ENCODE measurements around the gene CLCN2. TPM values are rescaled to one million over a fixed set of nuclear protein-coding genes. Genes with fewer than 3 reads are reported as not detected.

CLCN2 gene
- total RNA-seq, 1 experiment from 2014 or later = 21.6 TPM

DNA sequence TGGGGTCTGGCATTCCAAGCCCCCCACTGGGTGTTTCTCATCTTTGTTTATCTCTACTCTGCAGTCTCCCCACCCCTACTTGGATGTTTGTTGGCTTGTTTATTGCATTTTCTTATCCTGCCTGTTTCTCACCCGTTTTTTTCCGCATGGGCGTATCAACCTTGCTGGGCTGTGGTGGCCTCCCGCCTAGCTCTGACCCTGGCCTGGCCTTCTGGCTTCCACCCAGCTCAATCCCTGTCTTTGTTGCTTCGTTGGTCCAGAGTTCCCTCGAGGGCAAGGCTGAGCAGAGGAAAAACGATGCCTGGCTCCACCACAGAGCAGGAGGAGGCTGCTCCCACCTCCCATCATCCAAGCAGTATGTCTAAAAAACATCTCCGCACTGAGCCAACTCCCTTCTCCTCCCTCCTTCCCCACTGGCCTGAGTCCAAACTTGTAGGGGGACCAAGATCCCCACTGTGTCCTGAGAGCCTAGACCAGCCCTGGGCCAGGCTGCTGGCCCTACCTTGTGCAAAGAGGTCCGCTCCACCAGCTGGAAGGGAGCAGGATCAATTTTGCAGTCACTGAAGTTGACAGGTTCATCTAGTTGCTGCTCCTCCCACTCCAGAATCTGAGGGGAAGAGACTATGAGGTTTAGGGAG lies 9.8 kb downstream of the CLCN2 start:
- Histone ChIP-seq H3K27me3 (ENCODE audit: insufficient read depth, low read length) (no peaks in the 10 kb centered on the region), H3K9me3 (ENCODE audit: control insufficient read depth in 1 of 2, insufficient read depth in 1 of 2, low read depth in 1 of 2, low read length in 2 of 2) (no peaks in the 10 kb centered on the region), H3K4me3 (replicated peaks in 1 of 2; ENCODE audit: low read depth in 1 of 2, low read length in 2 of 2) (no peak overlapping the region), H3K27ac (ENCODE audit: low read depth, low read length) (no peak overlapping the region; the same call in 1 of the 2 replicates), H3K79me2 (ENCODE audit: insufficient read depth, low read length) (no peaks in the 10 kb centered on the region), H3K9ac (ENCODE audit: low read length) (no peak overlapping the region), H2AFZ (ENCODE audit: low read depth, low read length, poor library complexity, severe bottlenecking) (no peak overlapping the region), H3K9me2 (ENCODE audit: insufficient read depth) (no peaks in the 10 kb centered on the region), H3K36me3 (ENCODE audit: control insufficient read depth in 1 of 2, insufficient read depth in 2 of 2, low read length in 2 of 2) (peaks cover 17 to 19% of the 10 kb centered on the region in 2 experiments; a peak in 3 of 4 replicates), H3K4me1 (ENCODE audit: control insufficient read depth in 1 of 2, insufficient read depth in 2 of 2, low read length in 2 of 2) (peaks cover 0 to 3% of the 10 kb centered on the region in 2 experiments; a peak in 1 of 4 replicates), H3K4me2 (ENCODE audit: low read length) (no peak overlapping the region), H4K20me1 (ENCODE audit: insufficient read depth) (no peaks in the 10 kb centered on the region)
- ChIA-PET RAD21 (ENCODE audit: low non-redundant PET in 1 of 2, low total read pairs in 2 of 2, uncharacterized antibody in 2 of 2, unreplicated experiment in 2 of 2) (no interaction called here), CTCF (no interaction called here), POLR2A (interaction anchor here (1.4 kb wide), 1 partner anchor 11 kb away, joined by 4 read pairs; no protein-coding TSS in a partner anchor)
- no TSS peak for BruUV-seq (replicated peaks)
- ATAC-seq (no peak), DNase-seq (ENCODE audit: low read depth, low spot score) (no peak)
- no peak for TF ChIP-seq SP1 (IDR thresholded peaks at IDR 0.05; ENCODE audit: low read depth)
- TF ChIP-seq ZNF274 (IDR thresholded peaks at IDR 0.05; ENCODE audit: low read depth, low read length) = no peak
- TF ChIP-seq TCF7L2 (IDR thresholded peaks at IDR 0.05; ENCODE audit: borderline replicate concordance, extremely low read depth, insufficient read depth, insufficient read length) = no peak
- no peak for TF ChIP-seq SIN3A (IDR thresholded peaks at IDR 0.05; ENCODE audit: low read depth)
- TF ChIP-seq, protein P1, sequence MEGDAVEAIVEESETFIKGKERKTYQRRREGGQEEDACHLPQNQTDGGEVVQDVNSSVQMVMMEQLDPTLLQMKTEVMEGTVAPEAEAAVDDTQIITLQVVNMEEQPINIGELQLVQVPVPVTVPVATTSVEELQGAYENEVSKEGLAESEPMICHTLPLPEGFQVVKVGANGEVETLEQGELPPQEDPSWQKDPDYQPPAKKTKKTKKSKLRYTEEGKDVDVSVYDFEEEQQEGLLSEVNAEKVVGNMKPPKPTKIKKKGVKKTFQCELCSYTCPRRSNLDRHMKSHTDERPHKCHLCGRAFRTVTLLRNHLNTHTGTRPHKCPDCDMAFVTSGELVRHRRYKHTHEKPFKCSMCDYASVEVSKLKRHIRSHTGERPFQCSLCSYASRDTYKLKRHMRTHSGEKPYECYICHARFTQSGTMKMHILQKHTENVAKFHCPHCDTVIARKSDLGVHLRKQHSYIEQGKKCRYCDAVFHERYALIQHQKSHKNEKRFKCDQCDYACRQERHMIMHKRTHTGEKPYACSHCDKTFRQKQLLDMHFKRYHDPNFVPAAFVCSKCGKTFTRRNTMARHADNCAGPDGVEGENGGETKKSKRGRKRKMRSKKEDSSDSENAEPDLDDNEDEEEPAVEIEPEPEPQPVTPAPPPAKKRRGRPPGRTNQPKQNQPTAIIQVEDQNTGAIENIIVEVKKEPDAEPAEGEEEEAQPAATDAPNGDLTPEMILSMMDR (IDR thresholded peaks at IDR 0.05 in 2 of 3, conservative IDR thresholded peaks at IDR 0.05 in 1 of 3; ENCODE audit: borderline replicate concordance in 1 of 3, insufficient read depth in 1 of 3, low read depth in 2 of 3, low read length in 2 of 3) = no peak
- no peak for TF ChIP-seq CBX3 (IDR thresholded peaks at IDR 0.05; ENCODE audit: low read depth)
- TF ChIP-seq, protein P2, sequence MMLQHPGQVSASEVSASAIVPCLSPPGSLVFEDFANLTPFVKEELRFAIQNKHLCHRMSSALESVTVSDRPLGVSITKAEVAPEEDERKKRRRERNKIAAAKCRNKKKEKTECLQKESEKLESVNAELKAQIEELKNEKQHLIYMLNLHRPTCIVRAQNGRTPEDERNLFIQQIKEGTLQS (IDR thresholded peaks at IDR 0.05) = no peak
- no peak for TF ChIP-seq JUND (IDR thresholded peaks at IDR 0.05)
- TF ChIP-seq, protein P3, sequence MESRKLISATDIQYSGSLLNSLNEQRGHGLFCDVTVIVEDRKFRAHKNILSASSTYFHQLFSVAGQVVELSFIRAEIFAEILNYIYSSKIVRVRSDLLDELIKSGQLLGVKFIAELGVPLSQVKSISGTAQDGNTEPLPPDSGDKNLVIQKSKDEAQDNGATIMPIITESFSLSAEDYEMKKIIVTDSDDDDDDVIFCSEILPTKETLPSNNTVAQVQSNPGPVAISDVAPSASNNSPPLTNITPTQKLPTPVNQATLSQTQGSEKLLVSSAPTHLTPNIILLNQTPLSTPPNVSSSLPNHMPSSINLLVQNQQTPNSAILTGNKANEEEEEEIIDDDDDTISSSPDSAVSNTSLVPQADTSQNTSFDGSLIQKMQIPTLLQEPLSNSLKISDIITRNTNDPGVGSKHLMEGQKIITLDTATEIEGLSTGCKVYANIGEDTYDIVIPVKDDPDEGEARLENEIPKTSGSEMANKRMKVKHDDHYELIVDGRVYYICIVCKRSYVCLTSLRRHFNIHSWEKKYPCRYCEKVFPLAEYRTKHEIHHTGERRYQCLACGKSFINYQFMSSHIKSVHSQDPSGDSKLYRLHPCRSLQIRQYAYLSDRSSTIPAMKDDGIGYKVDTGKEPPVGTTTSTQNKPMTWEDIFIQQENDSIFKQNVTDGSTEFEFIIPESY (IDR thresholded peaks at IDR 0.05; ENCODE audit: extremely low read depth, insufficient replicate concordance, low read length) = no peak
- TF ChIP-seq, protein P4, sequence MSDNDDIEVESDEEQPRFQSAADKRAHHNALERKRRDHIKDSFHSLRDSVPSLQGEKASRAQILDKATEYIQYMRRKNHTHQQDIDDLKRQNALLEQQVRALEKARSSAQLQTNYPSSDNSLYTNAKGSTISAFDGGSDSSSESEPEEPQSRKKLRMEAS (IDR thresholded peaks at IDR 0.05) = no peak
- TF ChIP-seq RAD21 (IDR thresholded peaks at IDR 0.05; ENCODE audit: low read depth) = no peak
- TF ChIP-seq SRF (IDR thresholded peaks at IDR 0.05; ENCODE audit: low read depth) = no peak
- no peak for TF ChIP-seq POLR2A (IDR thresholded peaks at IDR 0.05; ENCODE audit: borderline replicate concordance, extremely low read depth, insufficient read depth, insufficient read length)
- intact Hi-C loops (cut with micrococcal nuclease) = no loop called here
